ENCODE results near the gene LRRC31.
A peak's percentile ranks its signal among the peaks of the same experiment; 100 is the strongest.

The LRRC31 gene

DNA sequence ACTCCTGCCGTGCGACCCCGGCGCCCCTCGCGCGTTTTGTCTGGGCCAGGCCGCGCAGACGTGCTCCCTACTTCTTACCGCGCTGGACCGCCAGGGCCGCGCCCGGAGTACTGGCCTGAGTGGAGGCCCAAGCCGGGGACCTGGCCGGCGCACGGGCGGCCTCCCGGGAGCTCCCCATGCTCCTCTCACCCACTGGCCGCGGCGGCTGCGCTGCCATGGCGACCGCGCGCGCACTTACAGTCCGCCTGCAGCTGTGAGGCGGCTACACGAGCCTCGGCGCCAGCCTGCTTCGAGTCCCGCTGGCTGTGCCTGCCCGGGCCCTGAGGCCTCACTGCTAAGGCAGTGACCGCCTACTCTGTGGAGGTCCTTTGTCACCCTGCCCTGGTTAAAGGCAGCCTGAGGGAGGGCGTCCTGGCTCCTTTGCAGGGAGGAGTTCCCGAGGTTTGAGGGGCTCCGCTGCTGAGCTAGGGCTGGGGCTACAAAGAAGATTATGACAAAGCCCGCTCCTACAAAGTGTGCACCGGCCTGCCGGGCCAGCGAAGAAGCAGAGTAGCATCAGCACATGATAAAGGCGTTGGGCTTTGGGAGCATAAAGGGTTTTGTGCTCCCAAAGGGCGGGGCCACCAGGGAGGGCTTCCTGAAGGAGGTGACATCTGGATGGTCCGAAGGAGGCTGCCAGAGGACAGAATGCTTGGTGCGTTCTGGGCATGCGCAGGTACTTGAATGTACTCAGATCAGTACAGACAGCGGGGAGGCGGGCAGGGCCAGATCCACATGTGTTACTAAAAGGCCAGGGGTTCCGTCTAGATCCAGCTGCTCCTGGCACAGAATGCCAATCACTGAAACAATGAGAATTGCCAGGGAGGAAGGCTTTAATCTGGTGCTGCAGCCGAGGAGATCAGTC is 57.2 kb downstream of the LRRC31 start, which contains the start of the genes LRRC34 and LRRIQ4:
LRRC34 (minus strand) TSS at position 573 of the 904 bp plus-strand sequence; CDS start at position 217, 356 bp downstream.
LRRIQ4 (plus strand) TSS at position 539 of the 904 bp plus-strand sequence. CDS start 9,052 bp downstream, outside the sequence.
- TF ChIP-seq CTBP1 (IDR thresholded peaks at IDR 0.05; ENCODE audit: borderline replicate concordance) (no peak), L3MBTL2 (conservative IDR thresholded peaks at IDR 0.05) (peak; percentile 83), ZNF384 (IDR thresholded peaks at IDR 0.05) (no peak)
- POLR2A ChIA-PET, result interaction anchor here (1.3 to 2.4 kb wide), 3 partner anchors 39 to 43 kb away, joined by 4 to 12 read pairs (median 4); partner anchors contain the start of genes ACTRT3 and MYNN
- DNase-seq (ENCODE audit: extremely low spot score), result peak; percentile 70
- CTCF ChIA-PET, result no interaction called here

DNA sequence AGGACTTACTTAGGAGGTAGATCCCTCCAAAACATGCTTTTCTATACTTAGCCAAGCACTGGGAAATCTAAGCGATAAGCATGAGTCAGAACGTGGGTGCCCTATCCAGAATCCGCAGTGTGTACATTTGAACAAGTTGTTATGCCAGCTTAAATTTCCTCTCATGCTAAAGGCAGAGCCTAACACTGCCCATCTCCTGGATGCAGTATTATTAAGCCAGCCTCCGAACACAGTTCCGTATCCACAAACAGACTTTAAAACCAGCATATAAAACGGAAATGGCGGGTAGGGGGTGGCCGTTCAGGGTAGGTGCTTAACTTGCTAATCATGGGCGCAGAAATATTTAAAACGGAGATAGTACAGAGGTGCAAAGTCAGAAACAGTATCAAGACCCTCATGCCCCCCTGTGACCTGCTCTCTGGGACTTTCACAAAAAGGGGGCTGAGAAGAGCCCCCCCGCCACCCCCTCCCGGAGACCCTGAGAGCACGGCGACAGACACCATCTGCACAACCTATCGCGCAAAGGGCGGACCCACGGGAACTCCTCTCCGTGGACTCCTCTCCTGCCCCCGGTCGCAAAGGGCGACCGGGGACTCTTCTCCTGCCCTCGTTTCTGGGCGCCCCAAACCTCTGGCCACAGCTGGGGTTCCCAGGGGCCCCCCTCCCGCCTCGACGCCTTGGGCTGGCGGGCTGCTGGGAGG is 58.0 kb downstream of the LRRC31 start:
- TF ChIP-seq LEF1 (IDR thresholded peaks at IDR 0.05; ENCODE audit: borderline replicate concordance) (no peak), FOXA1 (IDR thresholded peaks at IDR 0.05) (no peak), CTBP1 (IDR thresholded peaks at IDR 0.05; ENCODE audit: borderline replicate concordance) (no peak), ELF4 (IDR thresholded peaks at IDR 0.05) (no peak), SUZ12 (IDR thresholded peaks at IDR 0.05) (no peak)
- TF ChIP-seq, protein P1, sequence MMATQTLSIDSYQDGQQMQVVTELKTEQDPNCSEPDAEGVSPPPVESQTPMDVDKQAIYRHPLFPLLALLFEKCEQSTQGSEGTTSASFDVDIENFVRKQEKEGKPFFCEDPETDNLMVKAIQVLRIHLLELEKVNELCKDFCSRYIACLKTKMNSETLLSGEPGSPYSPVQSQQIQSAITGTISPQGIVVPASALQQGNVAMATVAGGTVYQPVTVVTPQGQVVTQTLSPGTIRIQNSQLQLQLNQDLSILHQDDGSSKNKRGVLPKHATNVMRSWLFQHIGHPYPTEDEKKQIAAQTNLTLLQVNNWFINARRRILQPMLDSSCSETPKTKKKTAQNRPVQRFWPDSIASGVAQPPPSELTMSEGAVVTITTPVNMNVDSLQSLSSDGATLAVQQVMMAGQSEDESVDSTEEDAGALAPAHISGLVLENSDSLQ (IDR thresholded peaks at IDR 0.05), result no peak
- ChIA-PET CTCF (no interaction called here), POLR2A (interaction anchor here (1.0 to 2.4 kb wide), 4 partner anchors 21 to 43 kb away, joined by 3 to 12 read pairs (median 4); partner anchors contain the start of genes ACTRT3 and MYNN)
- DNase-seq (ENCODE audit: extremely low spot score), result peak; percentile 46

DNA sequence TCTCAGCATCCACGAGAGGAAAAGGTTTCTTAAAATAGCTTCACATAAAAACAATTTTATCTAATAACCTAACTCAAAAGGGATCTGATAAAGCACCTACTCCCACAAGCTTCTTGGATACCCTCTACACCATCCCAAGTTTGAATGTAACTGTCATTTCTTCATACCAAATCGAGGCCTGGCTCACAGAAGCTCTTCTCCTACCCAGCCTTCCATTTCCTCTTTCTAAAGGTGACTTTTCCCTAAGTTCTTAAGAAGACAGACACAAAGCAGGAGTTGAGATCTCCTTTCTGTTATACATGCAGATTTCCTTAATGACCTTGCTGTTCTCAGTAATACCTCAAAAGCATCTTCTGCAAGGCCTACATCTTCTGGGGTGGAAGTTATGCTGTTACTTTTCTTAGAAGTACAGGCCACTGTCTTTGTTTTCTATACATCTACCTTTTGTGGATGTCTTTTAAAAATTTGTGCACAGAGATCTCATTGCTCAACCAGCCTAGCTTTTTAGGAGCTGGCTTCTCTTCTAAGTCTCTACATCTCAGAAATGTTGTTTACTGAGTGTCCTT is 60.4 kb downstream of the LRRC31 start:
- DNase-seq (ENCODE audit: extremely low spot score), result no peak
- ChIA-PET POLR2A (interaction anchor here (1.0 kb wide), 1 partner anchor 11 kb away, joined by 3 read pairs; no protein-coding TSS in a partner anchor), CTCF (no interaction called here)
- TF ChIP-seq L3MBTL2 (conservative IDR thresholded peaks at IDR 0.05) (no peak), LEF1 (IDR thresholded peaks at IDR 0.05; ENCODE audit: borderline replicate concordance) (no peak), BHLHE40 (IDR thresholded peaks at IDR 0.05; ENCODE audit: borderline replicate concordance) (no peak), FOXM1 (IDR thresholded peaks at IDR 0.05; ENCODE audit: borderline replicate concordance) (no peak), FOXK2 (IDR thresholded peaks at IDR 0.05) (no peak), ARNT (IDR thresholded peaks at IDR 0.05) (no peak), ELF4 (IDR thresholded peaks at IDR 0.05) (no peak), HDGF (IDR thresholded peaks at IDR 0.05; ENCODE audit: borderline replicate concordance) (no peak), CTBP1 (IDR thresholded peaks at IDR 0.05; ENCODE audit: borderline replicate concordance) (no peak), FOXA1 (IDR thresholded peaks at IDR 0.05) (no peak)

DNA sequence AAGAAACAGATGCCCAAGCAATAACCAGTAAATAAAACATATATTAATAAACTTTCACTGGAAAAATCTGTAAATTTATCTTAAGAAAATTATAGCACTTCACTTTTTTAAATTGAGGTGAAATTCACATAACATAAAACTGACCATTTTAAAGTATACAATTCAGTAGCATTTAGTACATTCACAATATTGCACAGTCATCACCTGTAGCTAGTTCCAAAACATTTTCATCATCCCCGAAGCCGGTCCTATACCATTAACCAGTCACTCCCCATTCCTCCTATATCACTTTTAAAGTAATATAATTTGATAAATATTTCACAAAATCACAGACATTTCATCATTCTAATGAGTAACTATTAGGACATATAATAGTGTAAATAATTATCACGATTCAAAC is 65.1 kb downstream of the LRRC31 start:
- TF ChIP-seq L3MBTL2 (conservative IDR thresholded peaks at IDR 0.05), result no peak
- TF ChIP-seq, protein P1 (IDR thresholded peaks at IDR 0.05), result no peak
- no peak for TF ChIP-seq HDGF (IDR thresholded peaks at IDR 0.05; ENCODE audit: borderline replicate concordance)
- TF ChIP-seq BHLHE40 (IDR thresholded peaks at IDR 0.05; ENCODE audit: borderline replicate concordance), result no peak
- TF ChIP-seq ARNT (IDR thresholded peaks at IDR 0.05), result no peak
- no peak for TF ChIP-seq FOXA1 (IDR thresholded peaks at IDR 0.05)
- no peak for TF ChIP-seq FOXK2 (IDR thresholded peaks at IDR 0.05)
- TF ChIP-seq SP1 (IDR thresholded peaks at IDR 0.05), result no peak
- no peak for TF ChIP-seq SUZ12 (IDR thresholded peaks at IDR 0.05)
- TF ChIP-seq LEF1 (IDR thresholded peaks at IDR 0.05; ENCODE audit: borderline replicate concordance), result no peak
- no peak for TF ChIP-seq ZNF384 (IDR thresholded peaks at IDR 0.05)
- no peak for TF ChIP-seq FOXM1 (IDR thresholded peaks at IDR 0.05; ENCODE audit: borderline replicate concordance)
- TF ChIP-seq ELF4 (IDR thresholded peaks at IDR 0.05), result no peak
- TF ChIP-seq NFRKB (IDR thresholded peaks at IDR 0.05), result no peak
- no peak for TF ChIP-seq CTBP1 (IDR thresholded peaks at IDR 0.05; ENCODE audit: borderline replicate concordance)
- no peak for TF ChIP-seq TARDBP (IDR thresholded peaks at IDR 0.05)
- DNase-seq (ENCODE audit: extremely low spot score), result no peak
- POLR2A ChIA-PET, result no interaction called here
- CTCF ChIA-PET, result no interaction called here

DNA sequence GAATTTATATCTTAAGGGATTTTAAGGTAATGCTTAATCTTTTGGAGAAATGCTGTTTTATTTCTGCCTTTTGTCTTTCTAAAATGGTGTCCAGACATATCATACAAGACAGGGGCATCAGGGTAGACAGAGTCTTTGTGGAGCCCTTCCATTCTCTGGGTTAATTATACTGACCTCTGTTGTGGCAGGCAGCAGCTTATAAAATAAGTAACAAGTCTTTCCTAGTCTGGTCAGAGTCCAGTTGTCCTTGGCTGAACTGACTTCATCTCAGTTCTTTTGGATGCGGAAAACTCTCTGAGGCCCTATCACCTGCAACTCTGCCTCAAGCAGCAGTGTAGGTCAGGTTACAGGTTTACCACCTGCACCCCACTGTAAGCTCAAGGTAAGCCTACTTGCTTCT is 77.4 kb downstream of the LRRC31 start:
- TF ChIP-seq FOXM1 (IDR thresholded peaks at IDR 0.05; ENCODE audit: borderline replicate concordance) (no peak), FOXA1 (IDR thresholded peaks at IDR 0.05) (no peak), NFRKB (IDR thresholded peaks at IDR 0.05) (no peak), CTBP1 (IDR thresholded peaks at IDR 0.05; ENCODE audit: borderline replicate concordance) (no peak), ZNF384 (IDR thresholded peaks at IDR 0.05) (no peak), ARNT (IDR thresholded peaks at IDR 0.05) (no peak)
- TF ChIP-seq, protein P1 (IDR thresholded peaks at IDR 0.05), result no peak
- ChIA-PET POLR2A (no interaction called here), CTCF (no interaction called here)
- DNase-seq (ENCODE audit: extremely low spot score), result no peak

Measured in HEK293T (cell line).